HEK293T (cell line): Measurements from ENCODE around the gene MAP3K21.

ENCODE experiments used
- CTCF ChIA-PET: fragments of 350-600 bp; formaldehyde crosslinking; extraction: SDS; loops from one replicate; lab custom pipeline; 2021; ENCODE audit warnings: antibody characterized with exemption, inconsistent platforms; lab: Yijun Ruan, JAX
- POLR2A ChIA-PET: fragments of 350-600 bp; formaldehyde crosslinking; extraction: SDS; loops from one replicate; lab custom pipeline; 2020; ENCODE audit warnings: antibody characterized with exemption, inconsistent platforms; lab: Yijun Ruan, JAX
- DNase-seq: peaks from one replicate; pipeline ENCODE4 v3.0.0; 2012; ENCODE audit warnings: mixed read lengths; ENCODE audit errors: extremely low spot score
- ARNT ChIP-seq: fragments of 450-650 bp; IDR thresholded peaks from 2 replicates; pipeline ENCODE4 v1.6.1; 2017; ENCODE audit warnings: mild to moderate bottlenecking
- BHLHE40 ChIP-seq: fragments of 450-650 bp; IDR thresholded peaks from 2 replicates; pipeline ENCODE4 v1.6.1; 2016; ENCODE audit warnings: mild to moderate bottlenecking, moderate library complexity, borderline replicate concordance
- CTBP1 ChIP-seq: fragments of 450-650 bp; IDR thresholded peaks from 2 replicates; pipeline ENCODE4 v1.6.1; 2016; ENCODE audit warnings: borderline replicate concordance
- ELF4 ChIP-seq: fragments of 450-650 bp; IDR thresholded peaks from 2 replicates; pipeline ENCODE4 v1.6.1; 2017; ENCODE audit warnings: antibody characterized with exemption
- FOXA1 ChIP-seq: fragments of 450-650 bp; IDR thresholded peaks from 2 replicates; pipeline ENCODE4 v1.6.1; 2016; ENCODE audit warnings: mild to moderate bottlenecking
- FOXK2 ChIP-seq: fragments of 450-650 bp; IDR thresholded peaks from 2 replicates; pipeline ENCODE4 v1.6.1; 2016; ENCODE audit warnings: mild to moderate bottlenecking
- FOXM1 ChIP-seq: fragments of 450-650 bp; IDR thresholded peaks from 2 replicates; pipeline ENCODE4 v1.6.1; 2017; ENCODE audit warnings: mild to moderate bottlenecking, borderline replicate concordance
- HDGF ChIP-seq: fragments of 450-650 bp; IDR thresholded peaks from 2 replicates; pipeline ENCODE4 v1.6.1; 2017; ENCODE audit warnings: antibody characterized with exemption, borderline replicate concordance
- L3MBTL2 ChIP-seq: fragments of 450-650 bp; conservative IDR thresholded peaks from 2 replicates; pipeline ENCODE4 v1.6.1; 2016; ENCODE audit warnings: mild to moderate bottlenecking
- LEF1 ChIP-seq: fragments of 450-650 bp; IDR thresholded peaks from 2 replicates; pipeline ENCODE4 v1.6.1; 2017; ENCODE audit warnings: mild to moderate bottlenecking, borderline replicate concordance
- NFRKB ChIP-seq: fragments of 450-650 bp; IDR thresholded peaks from 2 replicates; pipeline ENCODE4 v1.6.1; 2016; ENCODE audit warnings: mild to moderate bottlenecking, moderate library complexity
- PKNOX1 ChIP-seq: fragments of 450-650 bp; IDR thresholded peaks from 2 replicates; pipeline ENCODE4 v1.6.1; 2016
- SP1 ChIP-seq: fragments of 450-650 bp; IDR thresholded peaks from 2 replicates; pipeline ENCODE4 v1.6.1; 2017
- SUZ12 ChIP-seq: fragments of 450-650 bp; IDR thresholded peaks from 2 replicates; pipeline ENCODE4 v1.6.1; 2016; ENCODE audit warnings: mild to moderate bottlenecking
- TARDBP ChIP-seq: fragments of 450-650 bp; IDR thresholded peaks from 2 replicates; pipeline ENCODE4 v1.6.1; 2016
- ZNF384 ChIP-seq: fragments of 450-650 bp; IDR thresholded peaks from 2 replicates; pipeline ENCODE4 v1.6.1; 2016

MAP3K21 gene

GRCh38 chr1:233381806-233382205 lies 54.3 kb downstream of the MAP3K21 start:
- CTCF ChIA-PET = no interaction called here
- TF ChIP-seq L3MBTL2 = no peak
- no peak for TF ChIP-seq LEF1
- no peak for TF ChIP-seq FOXM1
- no peak for TF ChIP-seq SUZ12
- no peak for TF ChIP-seq BHLHE40
- no peak for TF ChIP-seq NFRKB
- TF ChIP-seq TARDBP = no peak
- POLR2A ChIA-PET = interaction anchor here (0.7 kb wide), 1 partner anchor 54 kb away, joined by 3 read pairs; no protein-coding TSS in a partner anchor
- DNase-seq = no peak

- ChIA-PET CTCF (no interaction called here), POLR2A (no interaction called here)
- TF ChIP-seq NFRKB = no peak
- no peak for TF ChIP-seq HDGF
- TF ChIP-seq ELF4 = no peak
- TF ChIP-seq FOXA1 = no peak
- TF ChIP-seq ARNT = no peak
- TF ChIP-seq BHLHE40 = no peak
- no peak for TF ChIP-seq FOXK2
- no peak for DNase-seq
Measured at GRCh38 chr1:233383984-233384383, 56.5 kb downstream of the MAP3K21 start.

GRCh38 chr1:233386336-233386735 lies 58.8 kb downstream of the MAP3K21 start:
- ChIA-PET POLR2A (no interaction called here), CTCF (interaction anchor here (1.0 kb wide), 1 partner anchor 729 kb away, joined by 3 read pairs; no protein-coding TSS in a partner anchor)
- no peak for TF ChIP-seq BHLHE40
- TF ChIP-seq HDGF = no peak
- no peak for TF ChIP-seq NFRKB
- no peak for TF ChIP-seq ZNF384
- TF ChIP-seq TARDBP = no peak
- no peak for TF ChIP-seq ELF4
- no peak for TF ChIP-seq PKNOX1
- no peak for TF ChIP-seq FOXM1
- TF ChIP-seq ARNT = no peak
- TF ChIP-seq FOXA1 = no peak
- no peak for TF ChIP-seq LEF1
- no peak for TF ChIP-seq SUZ12
- TF ChIP-seq CTBP1 = no peak
- TF ChIP-seq SP1 = no peak
- TF ChIP-seq L3MBTL2 = no peak
- TF ChIP-seq FOXK2 = no peak
- DNase-seq = no peak

- no peak for TF ChIP-seq CTBP1
- no peak for TF ChIP-seq FOXA1
- TF ChIP-seq TARDBP = no peak
- TF ChIP-seq HDGF = no peak
- TF ChIP-seq FOXK2 = no peak
- no peak for TF ChIP-seq PKNOX1
- TF ChIP-seq BHLHE40 = no peak
- TF ChIP-seq LEF1 = no peak
- POLR2A ChIA-PET = no interaction called here
- DNase-seq = no peak
- CTCF ChIA-PET = no interaction called here
Measured at GRCh38 chr1:233387585-233387984, 60.1 kb downstream of the MAP3K21 start.

GRCh38 chr1:233389169-233389568 lies 61.6 kb downstream of the MAP3K21 start:
- ChIA-PET CTCF (no interaction called here), POLR2A (no interaction called here)
- DNase-seq = no peak
- TF ChIP-seq FOXA1 (no peak), SUZ12 (no peak), LEF1 (no peak), BHLHE40 (no peak), FOXM1 (no peak), L3MBTL2 (no peak)

- no peak for TF ChIP-seq FOXA1
- no peak for TF ChIP-seq NFRKB
- TF ChIP-seq PKNOX1 = peak; percentile 92
- TF ChIP-seq SUZ12 = no peak
- no peak for DNase-seq
- CTCF ChIA-PET = interaction anchor here (1.0 kb wide), 1 partner anchor 514 kb away, joined by 4 read pairs; the partner anchor contains the start of gene SLC35F3
- POLR2A ChIA-PET = no interaction called here
Measured at GRCh38 chr1:233389893-233390292, 62.4 kb downstream of the MAP3K21 start.
